H54 (cell line): ENCODE data around the gene HIC1.
A peak's percentile ranks its signal among the peaks of the same experiment; 100 is the strongest.

Experiments used
- DNase-seq: peaks from one replicate; pipeline ENCODE4 v3.0.0; 2011; ENCODE audit warnings: low spot score, mixed read lengths; ENCODE audit not compliant: insufficient read length
- FAIRE-seq: peaks from 3 replicates; lab custom pipeline; 2011; peaks lifted over from hg19 to GRCh38; lab: Jason Lieb, UNC
- POLR2A ChIP-seq: IDR thresholded peaks from 2 replicates; pipeline ENCODE4 v1.6.1; 2011; ENCODE audit warnings: low read depth, mild to moderate bottlenecking, low read length

Gene HIC1

DNA sequence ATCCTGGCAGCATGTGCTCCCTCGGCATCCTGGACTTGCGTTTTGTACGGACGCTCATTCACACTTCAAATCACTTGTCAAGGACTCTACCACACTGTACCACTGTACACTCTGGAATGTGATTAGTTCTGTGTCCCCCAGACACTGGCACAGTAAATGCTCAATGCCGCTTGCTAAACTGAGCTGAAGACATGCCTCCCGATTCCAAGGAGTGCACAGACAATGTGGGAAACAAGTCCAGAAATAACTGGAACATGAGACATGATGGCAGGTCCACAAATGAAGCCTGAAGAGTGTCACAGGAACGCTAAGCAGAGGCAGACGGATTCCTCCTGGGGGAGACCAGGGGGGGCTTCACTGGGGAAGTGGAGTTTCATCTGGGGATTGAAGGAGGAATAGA is 22.1 kb downstream of the HIC1 start:
- TF ChIP-seq POLR2A = no peak
- DNase-seq (no peak), FAIRE-seq (no peak)

DNA sequence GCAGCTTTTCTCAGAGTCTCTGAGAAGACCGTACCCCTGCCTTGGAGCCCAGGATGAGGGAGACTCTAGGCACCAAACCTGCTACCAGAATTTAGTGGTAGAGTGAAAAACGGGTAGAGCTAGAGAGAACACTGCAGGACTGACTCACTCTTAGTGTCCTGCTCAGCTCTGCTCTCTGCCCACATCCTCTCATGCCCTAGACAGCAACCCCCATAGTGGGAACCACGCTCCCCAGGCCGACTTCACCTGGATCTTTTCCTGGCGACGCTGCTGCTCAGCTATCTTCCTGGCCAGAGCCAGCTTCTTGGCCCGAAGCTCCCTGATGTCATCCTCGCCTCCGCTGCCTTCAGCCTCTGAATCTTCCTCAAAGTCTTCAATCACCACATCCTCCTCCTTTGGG is 26.7 kb downstream of the HIC1 start:
- DNase-seq = no peak
- TF ChIP-seq POLR2A = no peak
- FAIRE-seq = no peak

DNA sequence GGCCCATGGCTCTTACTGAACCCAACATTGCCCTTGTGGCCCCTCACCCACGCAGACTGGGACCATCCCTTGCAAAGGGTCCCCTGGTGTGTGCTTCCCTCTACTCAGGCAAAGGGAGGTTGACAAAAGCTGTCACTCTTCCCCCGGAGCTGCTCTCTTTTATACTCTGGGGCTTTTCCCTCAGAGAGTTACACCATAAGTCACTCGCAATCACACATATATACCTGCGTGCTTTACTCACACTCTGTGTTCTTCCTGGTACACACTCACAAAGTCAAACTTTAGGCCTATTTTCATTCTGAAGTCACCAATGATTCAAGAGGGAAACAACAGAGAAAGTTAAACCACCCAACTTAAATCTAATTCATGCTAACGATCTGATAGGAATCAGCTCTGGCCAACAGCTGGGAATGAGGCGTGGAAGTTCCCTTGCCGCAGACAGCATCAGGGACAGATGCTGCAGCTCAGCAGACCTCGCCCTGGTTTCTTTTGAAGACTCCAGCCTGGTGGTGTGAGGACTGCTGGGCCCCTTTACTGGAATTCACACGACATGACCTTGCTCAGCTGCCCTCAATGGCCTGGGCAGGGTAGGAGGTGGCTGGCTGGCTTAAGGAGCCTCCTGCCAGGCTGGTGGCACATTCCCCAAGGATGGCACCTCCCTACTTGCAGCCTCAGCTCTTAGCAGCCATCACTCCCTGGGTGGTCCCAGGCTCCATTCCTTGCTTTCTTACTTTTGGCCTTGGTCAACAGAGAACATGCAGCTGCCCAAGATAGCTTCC is 27.3 kb downstream of the HIC1 start:
- DNase-seq (no peak), FAIRE-seq (no peak)

DNA sequence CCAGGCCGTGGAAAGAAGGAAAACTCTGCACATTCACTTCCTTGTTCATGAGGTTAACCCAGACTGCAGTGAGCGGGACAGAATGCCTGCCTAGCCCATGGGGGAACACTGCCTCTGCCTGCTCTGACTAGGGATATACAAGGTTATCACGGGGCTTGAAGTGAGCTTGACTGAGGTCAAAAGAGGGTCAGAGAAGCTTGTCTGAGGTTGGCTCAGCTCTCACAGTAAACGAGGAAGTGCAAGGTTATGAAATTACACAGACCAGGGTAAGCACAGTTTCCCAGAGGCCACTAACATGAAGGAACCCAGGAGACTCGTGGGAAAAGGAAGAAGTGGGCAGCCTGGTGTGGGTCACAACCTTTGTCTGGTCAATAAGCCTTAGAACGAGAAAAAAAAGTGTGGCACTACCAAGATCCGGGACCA is 28.7 kb downstream of the HIC1 start:
- FAIRE-seq = no peak
- TF ChIP-seq POLR2A = no peak
- no peak for DNase-seq

More for the DNA sequence above, 27.3 kb downstream of the HIC1 start:
- no peak for TF ChIP-seq POLR2A

DNA sequence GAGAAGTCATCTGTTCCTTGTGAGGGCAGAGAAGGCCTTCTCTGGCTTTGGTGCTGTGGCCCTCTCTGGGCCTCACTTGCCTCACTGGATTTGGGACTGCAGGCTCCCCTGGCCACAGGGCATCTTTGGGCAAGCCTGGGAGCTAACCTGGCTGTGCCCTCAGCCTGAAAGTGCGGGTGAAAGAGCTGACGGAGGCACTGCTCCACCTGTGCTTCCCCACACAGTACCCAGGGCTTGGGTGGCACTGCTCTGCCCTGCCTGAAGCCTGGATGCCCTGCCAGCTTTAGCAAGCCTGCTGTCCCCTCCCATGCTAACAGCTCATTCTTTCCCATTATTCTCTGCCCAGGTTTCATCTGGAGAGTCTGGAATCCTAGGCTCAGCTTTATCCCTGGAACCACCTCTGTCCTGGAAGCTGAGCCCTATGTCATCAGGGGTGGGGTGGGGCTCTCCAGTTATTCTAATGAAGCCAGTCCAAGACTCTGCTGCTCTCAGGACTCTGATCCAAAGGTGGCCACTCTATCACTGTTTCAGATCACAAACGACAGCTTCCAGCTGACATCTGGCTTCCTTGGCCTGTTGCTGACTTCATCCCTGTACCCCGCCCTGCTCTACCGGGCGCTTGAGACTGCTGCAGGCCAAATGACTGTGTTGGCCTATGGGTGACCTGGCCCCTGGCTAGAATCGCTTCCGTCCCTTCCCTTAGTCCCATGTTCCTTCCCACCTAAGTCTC is 29.3 kb downstream of the HIC1 start:
- peak; percentile 20 for FAIRE-seq
- TF ChIP-seq POLR2A = no peak
- peak; percentile 76 for DNase-seq

DNA sequence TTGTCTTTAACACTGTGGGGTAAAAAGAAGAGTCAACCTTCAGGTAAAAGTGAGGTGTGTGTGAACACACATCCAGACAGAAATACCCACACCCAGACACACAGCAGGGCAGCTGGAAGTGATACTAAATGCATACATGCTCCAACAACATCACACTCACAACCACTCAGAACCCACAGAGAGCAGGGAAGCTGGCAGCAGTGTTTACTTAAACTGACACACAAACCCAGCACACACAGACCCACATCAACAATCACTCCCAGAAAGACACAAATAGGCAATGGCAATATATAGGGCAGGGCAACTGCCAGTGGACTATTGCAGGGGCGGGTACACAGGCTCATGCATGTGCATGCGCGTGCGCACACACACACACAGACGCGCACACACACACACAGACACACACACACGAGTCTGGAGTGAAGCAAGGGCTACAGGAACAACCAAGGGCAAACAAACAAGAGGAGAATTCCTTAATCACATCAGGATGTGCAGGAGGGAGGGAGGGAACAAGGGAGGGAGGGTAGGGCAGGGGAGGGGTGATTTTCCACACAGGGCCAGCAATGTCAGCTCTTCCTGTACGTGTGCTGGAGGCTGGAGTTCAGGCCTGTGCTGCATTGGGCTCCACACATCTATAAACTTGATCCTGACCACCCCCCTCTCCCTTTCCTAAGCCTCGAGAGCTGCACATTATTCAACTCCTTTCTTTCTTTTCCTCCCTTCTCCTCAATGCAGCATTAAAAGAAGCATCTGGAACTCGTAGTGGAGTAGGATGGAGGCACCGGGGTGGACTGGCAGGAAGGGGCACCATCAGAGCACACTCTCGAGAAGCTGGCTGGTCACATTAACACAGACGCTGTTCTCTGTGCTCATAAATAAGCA is 30.1 kb downstream of the HIC1 start:
- FAIRE-seq (no peak), DNase-seq (no peak)
- no peak for TF ChIP-seq POLR2A

DNA sequence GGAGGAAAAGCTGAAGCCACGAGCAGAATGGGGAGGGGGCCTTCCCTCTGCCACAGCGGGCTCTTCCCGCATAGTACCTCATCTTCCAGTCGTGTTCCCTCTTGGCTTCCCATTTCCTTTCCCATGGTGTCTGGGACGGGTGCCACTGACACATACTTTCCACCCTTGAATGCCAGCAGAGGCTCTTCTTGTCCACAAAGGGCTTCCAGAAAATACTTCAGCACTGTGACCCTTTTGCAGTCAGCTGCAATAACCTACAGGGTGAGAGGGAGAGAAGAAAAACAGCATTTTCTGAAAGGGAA is 30.7 kb downstream of the HIC1 start:
- FAIRE-seq (no peak), DNase-seq (no peak)
- TF ChIP-seq POLR2A = no peak

DNA sequence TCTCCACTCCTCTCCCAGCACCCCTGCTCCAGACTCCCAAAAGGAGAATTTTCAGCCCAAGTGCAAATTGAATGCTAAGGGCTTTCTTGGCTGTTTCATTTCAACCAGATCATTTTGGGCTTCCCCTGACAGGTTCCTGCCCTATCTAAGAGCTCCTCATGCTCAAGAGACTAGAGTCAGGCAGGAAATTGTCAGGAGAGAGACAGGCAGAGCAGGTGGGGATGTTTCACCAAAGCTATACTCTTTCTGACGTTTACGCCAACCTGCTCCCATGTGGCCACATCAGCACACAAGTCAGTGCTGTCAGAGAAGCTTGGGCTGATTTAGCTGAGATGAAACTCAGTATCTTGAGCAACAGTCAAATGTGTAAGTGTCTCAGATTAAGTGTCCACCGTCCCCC is 31.4 kb downstream of the HIC1 start:
- TF ChIP-seq POLR2A = no peak
- FAIRE-seq = no peak
- DNase-seq = no peak

DNA sequence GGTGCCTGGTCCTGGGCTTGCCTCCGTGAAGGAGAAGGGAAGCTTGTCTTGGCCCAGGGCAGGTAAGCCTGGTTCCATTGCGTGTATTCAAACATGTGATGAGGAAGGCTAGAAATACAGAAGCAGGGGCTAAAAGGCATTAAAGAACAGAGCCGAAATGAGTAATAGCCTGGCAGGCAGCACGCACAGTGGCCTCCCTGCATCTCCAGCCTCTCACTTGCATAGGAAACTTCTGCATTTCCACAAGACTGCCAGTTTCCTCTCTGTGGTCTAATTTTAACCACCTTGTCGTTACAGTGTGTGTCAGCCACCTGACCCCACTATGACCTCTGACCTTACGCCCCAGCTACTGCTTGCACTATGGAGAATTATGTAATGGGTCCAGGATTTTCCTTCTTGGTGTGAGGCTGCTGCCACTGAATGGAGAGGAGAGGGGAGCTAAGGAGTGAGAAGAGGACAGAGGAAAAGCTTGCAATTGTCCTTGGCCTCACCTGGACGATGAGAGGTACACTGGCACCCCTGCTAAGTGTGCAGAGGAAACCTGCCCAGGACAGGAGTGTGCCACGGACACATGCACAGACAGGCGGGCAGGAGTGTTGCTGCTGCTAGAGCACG is 32.8 kb downstream of the HIC1 start:
- TF ChIP-seq POLR2A = no peak
- no peak for FAIRE-seq

DNA sequence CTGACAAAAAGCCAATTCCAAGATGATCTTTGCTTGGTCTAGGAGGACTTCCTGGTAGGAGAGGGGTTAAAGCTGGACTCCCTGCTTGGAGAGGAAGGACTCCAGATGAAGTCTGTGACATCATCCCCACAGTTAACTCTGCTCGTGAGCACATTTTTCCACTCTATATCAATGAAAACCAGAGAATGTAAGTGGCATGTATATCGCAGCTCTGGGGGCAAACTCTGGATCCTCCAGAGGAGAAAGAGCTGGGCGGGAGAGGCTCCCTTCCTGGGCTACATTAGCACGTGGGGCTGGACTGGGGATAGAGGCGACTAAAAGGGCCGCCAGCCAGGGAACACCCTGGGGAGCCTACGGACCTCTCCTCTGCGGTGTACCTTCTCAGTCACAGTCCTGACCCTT is 34.1 kb downstream of the HIC1 start:
- no peak for TF ChIP-seq POLR2A
- DNase-seq (no peak), FAIRE-seq (no peak)

More for the DNA sequence above, 32.8 kb downstream of the HIC1 start:
- no peak for DNase-seq

DNA sequence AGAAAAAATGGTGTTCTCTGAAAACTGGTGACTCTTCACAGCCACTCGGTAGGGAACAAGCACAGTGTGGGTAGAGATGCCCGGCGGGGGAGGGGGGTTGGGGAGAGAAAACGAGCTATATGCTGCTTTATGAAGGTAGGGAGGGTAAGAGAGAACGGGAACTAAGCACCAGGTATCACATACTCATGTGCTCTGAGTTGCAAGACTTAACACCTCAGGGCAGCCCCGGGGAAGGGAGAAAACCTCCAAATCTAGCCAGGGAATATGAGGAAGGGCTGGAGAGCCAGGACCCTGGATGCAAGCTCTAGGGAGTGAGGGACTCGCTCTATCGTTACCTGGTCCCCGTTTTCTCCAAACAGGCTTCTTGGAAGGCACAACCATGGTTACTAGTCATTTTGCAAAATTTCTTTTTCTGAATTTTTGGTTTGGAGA is 35.3 kb downstream of the HIC1 start:
- no peak for TF ChIP-seq POLR2A
- DNase-seq = no peak
- no peak for FAIRE-seq

DNA sequence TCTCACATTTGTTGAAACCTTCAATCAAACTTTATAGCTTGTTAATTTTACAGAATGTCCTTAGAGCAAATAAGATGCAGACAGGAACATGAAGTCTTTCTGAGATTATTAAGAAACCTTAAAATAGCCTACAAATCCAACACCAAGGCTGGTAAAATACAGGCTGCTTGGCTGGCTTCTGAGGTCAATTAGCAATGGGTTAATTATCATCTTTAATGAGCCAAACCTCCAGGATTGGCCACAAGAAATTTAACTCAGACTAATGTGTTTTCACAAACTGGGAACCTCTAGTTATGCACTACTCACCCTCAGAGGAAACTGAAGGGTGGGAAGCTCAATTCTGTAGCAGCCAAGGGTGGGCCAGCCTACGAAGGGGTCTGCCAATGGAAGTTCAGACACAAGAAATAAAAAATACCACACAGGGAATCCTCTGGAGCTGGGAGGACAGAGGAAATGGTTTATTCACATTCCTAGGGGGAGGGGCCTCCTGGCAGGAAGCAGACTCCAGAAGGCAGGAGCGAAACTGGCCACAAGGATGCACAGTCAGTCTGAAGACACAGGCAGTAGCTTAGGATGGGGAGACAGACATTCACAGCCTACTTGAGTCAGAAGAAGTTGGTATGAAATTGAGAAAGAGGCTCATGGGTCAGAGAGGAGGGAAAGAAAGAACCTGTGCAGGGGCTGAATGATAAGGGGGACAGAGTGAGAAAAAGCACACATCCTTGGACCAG is 36.1 kb downstream of the HIC1 start:
- no peak for FAIRE-seq
- TF ChIP-seq POLR2A = no peak
- peak; percentile 84 for DNase-seq

DNA sequence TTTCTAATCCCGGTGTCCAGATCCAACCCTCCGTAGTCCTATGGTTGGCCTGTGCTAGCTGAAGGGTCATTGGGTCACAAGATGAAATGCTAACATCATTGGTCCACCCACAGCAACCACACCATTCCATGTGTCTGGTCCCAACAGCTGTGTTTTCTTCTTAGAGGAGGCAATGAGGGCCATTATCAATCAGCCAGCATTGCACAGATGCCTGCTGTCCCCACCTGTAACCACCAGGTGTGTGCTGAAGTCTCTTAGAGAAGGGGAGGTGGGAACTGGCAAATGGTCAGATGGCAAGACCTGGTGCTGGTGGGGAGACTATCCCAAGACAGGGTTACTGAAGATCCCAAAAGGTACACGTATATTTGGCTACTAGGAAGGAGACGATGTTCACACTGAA is 37.4 kb downstream of the HIC1 start:
- TF ChIP-seq POLR2A = no peak
- DNase-seq (no peak), FAIRE-seq (no peak)
